Measurements from ENCODE around the gene PTPRM. TPM values are rescaled to one million over a fixed set of nuclear protein-coding genes. Genes with fewer than 3 reads are reported as not detected.

PTPRM gene
- total and polyA plus RNA-seq, 3 donors from 2014 or later, result 76.4 to 101 (median 94.6) TPM

- no peak overlapping the region for H3K4me3 ChIP-seq
- H3K27me3 ChIP-seq, result no peaks in the 10 kb centered on the region
- no peaks in the 10 kb centered on the region for H3K36me3 ChIP-seq (ENCODE audit: low read depth, missing control alignments)
- no peaks in the 10 kb centered on the region for H3K9me3 ChIP-seq
- no peak for DNase-seq
- TF ChIP-seq POLR2A (IDR thresholded peaks at IDR 0.05), result no peak
- TF ChIP-seq, protein P1, sequence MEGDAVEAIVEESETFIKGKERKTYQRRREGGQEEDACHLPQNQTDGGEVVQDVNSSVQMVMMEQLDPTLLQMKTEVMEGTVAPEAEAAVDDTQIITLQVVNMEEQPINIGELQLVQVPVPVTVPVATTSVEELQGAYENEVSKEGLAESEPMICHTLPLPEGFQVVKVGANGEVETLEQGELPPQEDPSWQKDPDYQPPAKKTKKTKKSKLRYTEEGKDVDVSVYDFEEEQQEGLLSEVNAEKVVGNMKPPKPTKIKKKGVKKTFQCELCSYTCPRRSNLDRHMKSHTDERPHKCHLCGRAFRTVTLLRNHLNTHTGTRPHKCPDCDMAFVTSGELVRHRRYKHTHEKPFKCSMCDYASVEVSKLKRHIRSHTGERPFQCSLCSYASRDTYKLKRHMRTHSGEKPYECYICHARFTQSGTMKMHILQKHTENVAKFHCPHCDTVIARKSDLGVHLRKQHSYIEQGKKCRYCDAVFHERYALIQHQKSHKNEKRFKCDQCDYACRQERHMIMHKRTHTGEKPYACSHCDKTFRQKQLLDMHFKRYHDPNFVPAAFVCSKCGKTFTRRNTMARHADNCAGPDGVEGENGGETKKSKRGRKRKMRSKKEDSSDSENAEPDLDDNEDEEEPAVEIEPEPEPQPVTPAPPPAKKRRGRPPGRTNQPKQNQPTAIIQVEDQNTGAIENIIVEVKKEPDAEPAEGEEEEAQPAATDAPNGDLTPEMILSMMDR (IDR thresholded peaks at IDR 0.05), result no peak
- intact Hi-C loops (cut with DNase I; ENCODE audit: low total_unique reads), result no loop called here
- H3K27ac ChIP-seq, result no peak overlapping the region
- no peaks in the 10 kb centered on the region for H3K4me1 ChIP-seq
- 87 to 88% methylated on average over 3 of the region's 3 CpGs for WGBS, 2 donors
These were observed 623.9 kb downstream of the PTPRM start for GRCh38 chr18:8190980-8191379.

DNA sequence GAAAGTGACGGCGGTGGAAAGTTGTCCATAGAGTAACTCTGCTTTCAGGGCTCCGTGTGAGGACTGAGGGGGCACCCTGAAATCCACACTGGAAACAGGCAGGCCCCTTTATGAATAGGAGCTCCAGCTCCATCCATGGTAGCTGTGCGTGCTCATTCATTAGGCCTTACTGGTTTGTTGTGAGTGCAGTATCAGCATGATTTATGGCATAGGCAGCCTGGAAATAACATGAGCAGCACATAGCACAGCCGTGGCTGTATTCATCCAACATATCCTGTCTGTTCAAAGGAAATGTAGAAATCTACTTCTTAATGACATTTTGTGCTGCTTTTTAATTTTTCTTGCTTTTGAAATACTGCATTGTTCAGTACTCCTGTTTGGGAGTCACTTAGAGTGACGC lies 627.3 kb downstream of the PTPRM start:
- intact Hi-C loops (cut with DNase I; ENCODE audit: low total_unique reads), result no loop called here

DNA sequence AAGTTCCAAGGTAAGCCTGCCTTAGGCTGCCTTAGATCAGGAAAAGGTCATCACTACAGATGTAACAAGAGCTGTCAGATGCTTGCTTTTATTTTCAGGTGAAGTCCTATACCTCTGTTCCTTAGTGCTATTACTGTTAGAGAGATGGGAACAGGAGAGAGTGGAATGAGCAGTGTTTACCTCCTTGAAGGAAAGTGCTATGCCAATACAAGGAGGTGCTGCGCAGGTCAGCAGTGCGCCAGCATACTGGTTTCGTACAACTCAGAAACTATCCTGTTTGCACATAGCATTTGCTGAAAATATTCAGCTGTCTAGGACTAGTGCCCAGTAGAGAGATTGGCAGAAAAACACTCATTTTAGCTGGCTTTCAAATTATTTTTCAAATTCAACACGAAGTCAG lies 629.1 kb downstream of the PTPRM start:
- Histone ChIP-seq H3K4me1 (no peaks in the 10 kb centered on the region), H3K27ac (no peak overlapping the region), H3K4me3 (no peak overlapping the region), H3K9me3 (no peaks in the 10 kb centered on the region), H3K27me3 (no peaks in the 10 kb centered on the region), H3K36me3 (ENCODE audit: low read depth, missing control alignments) (no peaks in the 10 kb centered on the region)
- DNase-seq, result no peak
- WGBS, 2 donors, result 95% methylated on average over 4 of the region's 4 CpGs
- TF ChIP-seq, protein P1 (IDR thresholded peaks at IDR 0.05), result no peak
- TF ChIP-seq POLR2A (IDR thresholded peaks at IDR 0.05), result no peak
- intact Hi-C loops (cut with DNase I; ENCODE audit: low total_unique reads), result no loop called here

More for the DNA sequence above, 627.3 kb downstream of the PTPRM start:
- Histone ChIP-seq H3K27me3 (no peaks in the 10 kb centered on the region), H3K4me3 (no peak overlapping the region), H3K36me3 (ENCODE audit: low read depth, missing control alignments) (no peaks in the 10 kb centered on the region), H3K9me3 (no peaks in the 10 kb centered on the region), H3K4me1 (no peaks in the 10 kb centered on the region), H3K27ac (no peak overlapping the region)
- 88 to 91% methylated on average over 6 of the region's 6 CpGs for WGBS, 2 donors
- no peak for TF ChIP-seq POLR2A (IDR thresholded peaks at IDR 0.05)
- TF ChIP-seq, protein P1 (IDR thresholded peaks at IDR 0.05), result no peak
- no peak for DNase-seq

DNA sequence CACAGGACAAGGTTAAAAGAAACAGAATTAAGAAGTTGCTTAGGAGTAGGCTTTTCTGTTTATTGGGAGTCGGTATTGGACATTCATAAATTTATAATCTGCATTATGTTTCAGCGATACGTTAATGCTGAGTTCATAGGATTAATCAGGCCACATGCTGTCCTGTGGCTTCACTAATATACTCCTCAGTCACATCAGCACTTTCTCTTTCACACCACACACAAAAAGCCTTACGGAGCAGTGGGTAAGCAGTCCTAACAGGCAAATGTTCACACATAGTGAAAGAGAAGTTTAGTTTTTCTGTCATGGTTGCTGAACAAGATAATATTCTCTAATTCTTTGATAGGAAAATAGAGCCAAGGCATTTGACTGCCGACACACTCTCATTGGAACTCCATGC lies 630.4 kb downstream of the PTPRM start:
- no peaks in the 10 kb centered on the region for H3K36me3 ChIP-seq (ENCODE audit: low read depth, missing control alignments)
- TF ChIP-seq POLR2A (IDR thresholded peaks at IDR 0.05), result no peak
- TF ChIP-seq, protein P1 (IDR thresholded peaks at IDR 0.05), result no peak
- H3K27ac ChIP-seq, result no peak overlapping the region
- WGBS, 2 donors, result 91 to 98% methylated on average over 5 of the region's 5 CpGs
- H3K4me1 ChIP-seq, result no peaks in the 10 kb centered on the region
- intact Hi-C loops (cut with DNase I; ENCODE audit: low total_unique reads), result no loop called here
- H3K27me3 ChIP-seq, result no peaks in the 10 kb centered on the region
- no peaks in the 10 kb centered on the region for H3K9me3 ChIP-seq
- DNase-seq, result no peak
- no peak overlapping the region for H3K4me3 ChIP-seq

GRCh38 chr18:8207996-8208395 lies 640.9 kb downstream of the PTPRM start:
- no peak overlapping the region for H3K4me3 ChIP-seq
- 91 to 93% methylated on average over 5 of the region's 5 CpGs for WGBS, 2 donors
- DNase-seq, result no peak
- H3K9me3 ChIP-seq, result no peaks in the 10 kb centered on the region
- intact Hi-C loops (cut with DNase I; ENCODE audit: low total_unique reads), result no loop called here
- no peaks in the 10 kb centered on the region for H3K36me3 ChIP-seq (ENCODE audit: low read depth, missing control alignments)
- no peak overlapping the region for H3K27ac ChIP-seq
- no peak for TF ChIP-seq POLR2A (IDR thresholded peaks at IDR 0.05)
- TF ChIP-seq, protein P1 (IDR thresholded peaks at IDR 0.05), result no peak
- H3K4me1 ChIP-seq, result no peaks in the 10 kb centered on the region
- H3K27me3 ChIP-seq, result no peaks in the 10 kb centered on the region
